GM12892 (cell line): ENCODE measurements around the gene ATP8A2.

Experiments used
- POLR2A ChIP-seq: IDR thresholded peaks from 2 replicates; pipeline ENCODE4 v1.6.1; 2011; ENCODE audit warnings: low read depth, low read length, control low read depth
- POLR2AphosphoS5 ChIP-seq: IDR thresholded peaks from 2 replicates; pipeline ENCODE4 v1.6.1; 2011; ENCODE audit warnings: low read depth, low read length, control low read depth
- TAF1 ChIP-seq: IDR thresholded peaks from 2 replicates; pipeline ENCODE4 v1.6.1; 2011; ENCODE audit warnings: low read depth, mild to moderate bottlenecking, control low read depth, low read length, borderline replicate concordance

GRCh38 chr13:26045142-26045541, 673.4 kb downstream of the ATP8A2 start:
- no peak for TF ChIP-seq POLR2A
- no peak for TF ChIP-seq POLR2AphosphoS5
- TF ChIP-seq TAF1, result no peak
